CD14-positive monocyte (primary cell): ENCODE measurements around the gene CHRNA9. TPM values are rescaled to one million over a fixed set of nuclear protein-coding genes. Genes with fewer than 3 reads are reported as not detected.

Experiments used
- DNase-seq, 3 donors: peaks; one replicate each; pipeline ENCODE4 v3.0.0-alpha.2; 2011 to 2022
- H2AFZ ChIP-seq: 2 replicates; pipeline ENCODE4 v1.6.0; 2012; ENCODE audit warnings: mild to moderate bottlenecking, low read depth, low read length, inconsistent platforms; ENCODE audit not compliant: insufficient read depth, poor library complexity, severe bottlenecking
- H3K27ac ChIP-seq, 2 donors: 1 replicate in 1 of 2; 2 replicates in 1 of 2; pipeline ENCODE4 v1.5.1; 2012 to 2013; ENCODE audit warnings: low read length in 2 of 2, control low read depth in 1 of 2, inconsistent platforms in 1 of 2, low read depth in 1 of 2, mild to moderate bottlenecking in 1 of 2
- H3K27me3 ChIP-seq, 2 donors: one replicate each; pipeline versions ENCODE4 v1.6.0 to v1.6.1; 2011 to 2013; ENCODE audit warnings: low read length in 2 of 2; ENCODE audit not compliant: control insufficient read depth in 2 of 2, insufficient read depth in 2 of 2
- H3K36me3 ChIP-seq, 2 donors: replicated peaks in 1 of 2; 1 replicate in 1 of 2; 2 replicates in 1 of 2; pipeline versions ENCODE4 v1.5.1 to v1.6.1; 2012 to 2013; ENCODE audit warnings: low read length in 2 of 2, control low read depth in 1 of 2, inconsistent platforms in 1 of 2, mild to moderate bottlenecking in 1 of 2; ENCODE audit not compliant: insufficient read depth in 2 of 2, control insufficient read depth in 1 of 2
- H3K4me1 ChIP-seq, 2 donors: 1 replicate in 1 of 2; 2 replicates in 1 of 2; pipeline versions ENCODE4 v1.5.1 to v1.6.1; 2012 to 2013; ENCODE audit warnings: low read length in 2 of 2, control low read depth in 1 of 2, inconsistent platforms in 1 of 2, mild to moderate bottlenecking in 1 of 2, moderate library complexity in 1 of 2; ENCODE audit not compliant: insufficient read depth in 2 of 2, control insufficient read depth in 1 of 2
- H3K4me2 ChIP-seq: replicated peaks from 2 replicates; pipeline ENCODE3; 2012; ENCODE audit warnings: low read length, moderate library complexity, mild to moderate bottlenecking; ENCODE audit not compliant: poor library complexity, severe bottlenecking; ENCODE audit errors: extremely low read depth
- H3K4me3 ChIP-seq, 3 experiments: fragments of 200-600 bp in 1 of 3; sonication (generic) in 1 of 3; replicated peaks in 1 of 3; 1 replicate in 2 of 3; 2 replicates in 1 of 3; pipeline ENCODE4 v1.5.1; 2011 to 2013; ENCODE audit warnings: low read length in 3 of 3, mild to moderate bottlenecking in 3 of 3, control low read depth in 2 of 3, low read depth in 2 of 3, inconsistent platforms in 1 of 3, moderate library complexity in 1 of 3
- H3K79me2 ChIP-seq: 2 replicates; pipeline ENCODE4 v1.6.0; 2012; ENCODE audit warnings: mild to moderate bottlenecking, control low read depth, inconsistent platforms, low read length, moderate library complexity; ENCODE audit not compliant: insufficient read depth
- H3K9ac ChIP-seq: 2 replicates; pipeline ENCODE4 v1.6.0; 2017; ENCODE audit warnings: low read length, mild to moderate bottlenecking; ENCODE audit not compliant: insufficient read depth, poor library complexity, severe bottlenecking
- H3K9me3 ChIP-seq, 2 donors: replicated peaks in 1 of 2; 1 replicate in 1 of 2; 2 replicates in 1 of 2; pipeline versions ENCODE4 v1.5.1 to v1.6.1; 2012 to 2013; ENCODE audit warnings: low read length in 2 of 2, control low read depth in 1 of 2; ENCODE audit not compliant: control insufficient read depth in 1 of 2, insufficient read depth in 1 of 2
- H4K20me1 ChIP-seq: 2 replicates; pipeline ENCODE4 v1.6.0; 2012; ENCODE audit warnings: mild to moderate bottlenecking, low read length, control low read depth, moderate library complexity; ENCODE audit not compliant: insufficient read depth
- H3K27ac Mint-ChIP-seq, 7 donors: one replicate each; pipeline ENCODE4 v1.8.0; 2020; ENCODE audit warnings: mild to moderate bottlenecking in 7 of 7, mixed read lengths in 7 of 7, moderate library complexity in 6 of 7, inconsistent platforms in 2 of 7
- H3K27me3 Mint-ChIP-seq, 3 donors: one replicate each; pipeline ENCODE4 v1.8.0; 2021 to 2022; ENCODE audit warnings: low read depth in 3 of 3, mild to moderate bottlenecking in 3 of 3, mixed read lengths in 3 of 3, moderate library complexity in 3 of 3, inconsistent platforms in 1 of 3
- H3K36me3 Mint-ChIP-seq, 2 donors: one replicate each; pipeline ENCODE4 v1.8.0; 2020; ENCODE audit warnings: mixed read lengths in 2 of 2, inconsistent platforms in 1 of 2, mild to moderate bottlenecking in 1 of 2
- H3K4me1 Mint-ChIP-seq: one replicate; pipeline ENCODE4 v1.8.0; 2020; ENCODE audit warnings: mild to moderate bottlenecking, mixed read lengths
- H3K4me3 Mint-ChIP-seq, 2 donors: one replicate each; pipeline ENCODE4 v1.8.0; 2020; ENCODE audit warnings: mild to moderate bottlenecking in 2 of 2, mixed read lengths in 2 of 2, moderate library complexity in 1 of 2
- H3K9me3 Mint-ChIP-seq, 7 donors: one replicate each; pipeline ENCODE4 v1.8.0; 2020 to 2022; ENCODE audit warnings: mixed read lengths in 7 of 7, mild to moderate bottlenecking in 6 of 7, moderate library complexity in 6 of 7, inconsistent platforms in 2 of 7
- WGBS: methylation state at CpG from one replicate; pipeline ENCODE4 v1.1.5; 2013; ENCODE audit warnings: missing lambda C conversion rate; ENCODE audit not compliant: insufficient coverage; 5-methylcytosine and 5-hydroxymethylcytosine counted together
- intact Hi-C, 2 donors: fragments of 100-400 bp; cut with micrococcal nuclease; formaldehyde crosslinking; loops; one replicate each; pipeline versions ENCODE4 v1.15.0 to v1.15.1; 2023
- polyA plus RNA-seq, 3 donors: library from polyadenylated mRNA; depleted of rRNA in 1 of 3; unstranded in 2 of 3; stranded (reverse) in 1 of 3; fragments of 300-500 nt in 2 of 3; fragments of >200 nt in 1 of 3; fragmentation: Illumina TruSeq in 2 of 3; gene quantifications; 1 replicate in 2 of 3; 2 replicates in 1 of 3; pipeline ENCODE4 v1.2.3, GENCODE V29; 2012 to 2021
- TF ChIP-seq, protein P1 (sequence below): fragments of 200-600 bp; IDR thresholded peaks from one replicate; pipeline ENCODE4 v1.8.0; 2022; ENCODE audit warnings: antibody characterized with exemption, mild to moderate bottlenecking

The CHRNA9 gene
- polyA plus RNA-seq, 3 donors: not detected

DNA sequence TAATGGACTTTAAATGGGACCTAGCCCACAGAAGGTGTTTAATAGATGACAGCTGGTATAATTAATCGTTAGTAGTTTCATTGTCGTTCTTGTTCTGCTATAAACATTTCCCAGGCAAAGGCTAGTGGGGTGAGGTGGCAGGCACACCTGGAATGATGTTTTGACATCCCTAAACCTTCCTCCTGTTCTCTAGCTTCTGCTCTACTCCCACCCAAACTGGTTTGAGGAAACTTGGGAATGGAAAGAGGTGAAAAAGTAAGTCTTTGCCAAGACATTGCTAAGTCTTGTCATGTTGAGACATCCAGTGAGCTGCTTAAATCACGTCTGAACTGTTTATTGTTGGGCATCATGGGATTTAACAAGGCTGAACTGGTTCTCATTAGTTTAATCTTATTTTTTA, 37.5 kb downstream of the CHRNA9 start:
- H3K9me3 Mint-ChIP-seq: no peaks in the 10 kb centered on the region

GRCh38 chr4:40373636-40374035, 38.5 kb downstream of the CHRNA9 start:
- Histone ChIP-seq H3K27me3 (no peaks in the 10 kb centered on the region), H2AFZ (no peak overlapping the region), H3K4me2 (no peak overlapping the region), H3K9ac (no peak overlapping the region), H3K9me3 (no peaks in the 10 kb centered on the region), H4K20me1 (no peaks in the 10 kb centered on the region), H3K4me3 (no peak overlapping the region), H3K4me1 (peaks cover 8% of the 10 kb centered on the region in 2 donors), H3K79me2 (no peaks in the 10 kb centered on the region), H3K36me3 (no peaks in the 10 kb centered on the region), H3K27ac (no peak overlapping the region)
- TF ChIP-seq, protein P1, sequence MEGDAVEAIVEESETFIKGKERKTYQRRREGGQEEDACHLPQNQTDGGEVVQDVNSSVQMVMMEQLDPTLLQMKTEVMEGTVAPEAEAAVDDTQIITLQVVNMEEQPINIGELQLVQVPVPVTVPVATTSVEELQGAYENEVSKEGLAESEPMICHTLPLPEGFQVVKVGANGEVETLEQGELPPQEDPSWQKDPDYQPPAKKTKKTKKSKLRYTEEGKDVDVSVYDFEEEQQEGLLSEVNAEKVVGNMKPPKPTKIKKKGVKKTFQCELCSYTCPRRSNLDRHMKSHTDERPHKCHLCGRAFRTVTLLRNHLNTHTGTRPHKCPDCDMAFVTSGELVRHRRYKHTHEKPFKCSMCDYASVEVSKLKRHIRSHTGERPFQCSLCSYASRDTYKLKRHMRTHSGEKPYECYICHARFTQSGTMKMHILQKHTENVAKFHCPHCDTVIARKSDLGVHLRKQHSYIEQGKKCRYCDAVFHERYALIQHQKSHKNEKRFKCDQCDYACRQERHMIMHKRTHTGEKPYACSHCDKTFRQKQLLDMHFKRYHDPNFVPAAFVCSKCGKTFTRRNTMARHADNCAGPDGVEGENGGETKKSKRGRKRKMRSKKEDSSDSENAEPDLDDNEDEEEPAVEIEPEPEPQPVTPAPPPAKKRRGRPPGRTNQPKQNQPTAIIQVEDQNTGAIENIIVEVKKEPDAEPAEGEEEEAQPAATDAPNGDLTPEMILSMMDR: no peak
- Mint-ChIP-seq H3K27ac (no peak overlapping the region), H3K27me3 (peaks cover 0 to 1% (median 1%) of the 10 kb centered on the region in 3 donors), H3K9me3 (no peaks in the 10 kb centered on the region), H3K36me3 (no peaks in the 10 kb centered on the region), H3K4me3 (no peak overlapping the region), H3K4me1 (peaks cover 16% of the 10 kb centered on the region)
- peak in 2 of 3 donors; percentile 14 to 16 for DNase-seq
- intact Hi-C loops: no loop called here
- no CpG with 5 or more reads among the region's 3 CpGs for WGBS

More for the DNA sequence above, 37.5 kb downstream of the CHRNA9 start:
- H3K4me2 ChIP-seq: no peak overlapping the region
- H3K79me2 ChIP-seq: no peaks in the 10 kb centered on the region
- H3K27me3 ChIP-seq: no peaks in the 10 kb centered on the region
- no peaks in the 10 kb centered on the region for H3K36me3 ChIP-seq
- H3K4me1 ChIP-seq: peaks cover 8% of the 10 kb centered on the region in 2 donors
- no peaks in the 10 kb centered on the region for H3K9me3 ChIP-seq
- TF ChIP-seq, protein P1: no peak
- Mint-ChIP-seq H3K4me3 (no peak overlapping the region), H3K4me1 (peaks cover 13% of the 10 kb centered on the region), H3K27me3 (peaks cover 0 to 1% (median 1%) of the 10 kb centered on the region in 3 donors), H3K27ac (no peak overlapping the region), H3K36me3 (no peaks in the 10 kb centered on the region)
- intact Hi-C loops: no loop called here
- no peak for DNase-seq
- no peak overlapping the region for H3K4me3 ChIP-seq
- H3K27ac ChIP-seq: no peak overlapping the region
- no peak overlapping the region for H2AFZ ChIP-seq
- no peaks in the 10 kb centered on the region for H4K20me1 ChIP-seq
- no peak overlapping the region for H3K9ac ChIP-seq
- no CpG with 5 or more reads among the region's 3 CpGs for WGBS
